Smooth muscle cell (in vitro differentiated cells): ENCODE results near the gene ST3GAL4. TPM values are rescaled to one million over a fixed set of nuclear protein-coding genes. Genes with fewer than 3 reads are reported as not detected.

Source experiments
- DNase-seq: peaks from one replicate; lab custom pipeline; 2025; ENCODE audit not compliant: unreplicated experiment; lab: John Stamatoyannopoulos, UW
- H2AFZ ChIP-seq: fragments of 200-600 bp; sonication (generic); 2 replicates; pipeline ENCODE4 v1.6.0; 2016; ENCODE audit warnings: antibody characterized with exemption, low read depth, mild to moderate bottlenecking
- H3F3A ChIP-seq: fragments of 200-600 bp; sonication (generic); 2 replicates; pipeline ENCODE4 v1.6.0; 2017; ENCODE audit warnings: antibody characterized with exemption, low read depth
- H3K27ac ChIP-seq: fragments of 200-600 bp; sonication (generic); 2 replicates; pipeline ENCODE4 v1.5.1; 2016; ENCODE audit warnings: low read depth, mild to moderate bottlenecking
- H3K27me3 ChIP-seq: fragments of 200-600 bp; sonication (generic); 2 replicates; pipeline ENCODE4 v1.6.1; 2016; ENCODE audit warnings: low read depth, mild to moderate bottlenecking
- H3K36me3 ChIP-seq: fragments of 200-600 bp; sonication (generic); 2 replicates; pipeline ENCODE4 v1.5.1; 2016; ENCODE audit warnings: low read depth
- H3K4me1 ChIP-seq: fragments of 200-600 bp; sonication (generic); 2 replicates; pipeline ENCODE4 v1.5.1; 2016; ENCODE audit warnings: low read depth
- H3K4me2 ChIP-seq: fragments of 200-600 bp; sonication (generic); 2 replicates; pipeline ENCODE4 v1.6.0; 2016; ENCODE audit warnings: mild to moderate bottlenecking
- H3K4me3 ChIP-seq: fragments of 200-600 bp; sonication (generic); 2 replicates; pipeline ENCODE4 v1.5.1; 2016; ENCODE audit warnings: mild to moderate bottlenecking
- H3K79me2 ChIP-seq: fragments of 200-600 bp; sonication (generic); 2 replicates; pipeline ENCODE4 v1.6.0; 2016; ENCODE audit warnings: low read depth, mild to moderate bottlenecking
- H3K9ac ChIP-seq: fragments of 200-600 bp; sonication (generic); 2 replicates; pipeline ENCODE4 v1.6.0; 2016; ENCODE audit warnings: low read depth
- H3K9me3 ChIP-seq: fragments of 200-600 bp; sonication (generic); replicated peaks from 2 replicates; pipeline ENCODE4 v1.5.1; 2016; ENCODE audit warnings: low read depth
- H4K20me1 ChIP-seq: fragments of 200-600 bp; sonication (generic); 2 replicates; pipeline ENCODE4 v1.6.0; 2016; ENCODE audit warnings: low read depth
- WGBS: methylation state at CpG from one replicate; pipeline ENCODE4 v1.1.7; 2016; ENCODE audit warnings: low lambda C conversion rate; 5-methylcytosine and 5-hydroxymethylcytosine counted together
- polyA plus RNA-seq: library from polyadenylated mRNA; unstranded; fragments of >200 nt; fragmentation: Nextera tagmentation; extraction: Ambion mirVana; gene quantifications from 2 replicates; pipeline ENCODE4 v1.2.1, GENCODE V29; 2016
- total RNA-seq: library from RNA; depleted of rRNA; stranded (reverse); fragments of >200 nt; gene quantifications from 2 replicates; pipeline ENCODE4 v1.2.3, GENCODE V29; 2014
- TF ChIP-seq, protein P1 (sequence below): fragments of 200-600 bp; sonication (generic); IDR thresholded peaks from 2 replicates; pipeline ENCODE4 v1.5.1; 2017; ENCODE audit warnings: borderline replicate concordance, mild to moderate bottlenecking, antibody characterized with exemption; ENCODE audit not compliant: insufficient read depth, poor library complexity, severe bottlenecking

The ST3GAL4 gene
- total and polyA plus RNA-seq, 2 experiments from 2014 or later, result 60.3 to 60.9 TPM

DNA sequence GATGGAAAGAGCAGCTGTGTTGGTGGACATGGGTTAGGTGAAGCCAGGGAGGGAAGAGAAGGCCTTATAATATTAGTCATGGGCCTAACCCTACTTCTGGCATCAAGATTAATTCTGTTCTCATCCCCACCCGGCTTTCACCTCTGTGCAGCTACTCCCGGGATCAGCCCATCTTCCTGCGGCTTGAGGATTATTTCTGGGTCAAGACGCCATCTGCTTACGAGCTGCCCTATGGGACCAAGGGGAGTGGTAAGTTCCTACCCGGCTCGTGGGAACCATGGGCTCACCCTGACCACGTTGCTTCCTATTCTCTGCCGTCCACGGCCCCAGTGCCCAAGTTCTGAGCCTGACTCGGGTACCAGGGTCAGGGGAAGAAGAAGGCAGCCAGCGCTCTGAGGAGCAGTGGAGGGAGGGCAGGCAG, 51.6 kb downstream of the ST3GAL4 start:
- Histone ChIP-seq H3K9ac (no peak overlapping the region), H3K27me3 (no peaks in the 10 kb centered on the region)

DNA sequence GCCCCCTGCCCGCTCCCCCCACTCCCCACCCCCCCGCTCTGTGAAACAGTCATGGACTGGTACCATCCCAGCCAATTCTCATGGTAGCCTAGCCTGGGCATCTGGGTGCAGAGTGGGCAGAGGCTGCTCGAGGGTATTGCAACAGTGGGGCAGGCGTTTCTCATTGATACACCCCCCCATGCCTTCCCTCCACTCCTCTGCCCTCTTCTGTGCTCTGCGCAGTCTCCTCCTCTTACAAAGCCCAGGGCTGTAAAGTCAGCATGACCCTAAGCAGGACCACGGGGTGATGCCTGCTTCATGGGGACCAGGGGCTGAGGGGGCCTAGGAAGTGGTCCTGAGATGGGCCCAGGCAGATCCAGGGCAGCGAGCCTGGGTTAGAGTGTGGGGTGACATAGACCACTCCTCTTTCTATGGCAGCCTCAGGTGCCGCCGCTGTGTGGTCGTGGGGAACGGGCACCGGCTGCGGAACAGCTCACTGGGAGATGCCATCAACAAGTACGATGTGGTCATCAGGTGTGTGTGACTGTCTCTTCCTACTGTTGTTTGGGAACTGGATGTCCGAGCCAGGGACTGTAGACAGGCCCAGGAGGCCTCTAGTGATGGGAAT, 52.3 kb downstream of the ST3GAL4 start:
- TF ChIP-seq, protein P1, sequence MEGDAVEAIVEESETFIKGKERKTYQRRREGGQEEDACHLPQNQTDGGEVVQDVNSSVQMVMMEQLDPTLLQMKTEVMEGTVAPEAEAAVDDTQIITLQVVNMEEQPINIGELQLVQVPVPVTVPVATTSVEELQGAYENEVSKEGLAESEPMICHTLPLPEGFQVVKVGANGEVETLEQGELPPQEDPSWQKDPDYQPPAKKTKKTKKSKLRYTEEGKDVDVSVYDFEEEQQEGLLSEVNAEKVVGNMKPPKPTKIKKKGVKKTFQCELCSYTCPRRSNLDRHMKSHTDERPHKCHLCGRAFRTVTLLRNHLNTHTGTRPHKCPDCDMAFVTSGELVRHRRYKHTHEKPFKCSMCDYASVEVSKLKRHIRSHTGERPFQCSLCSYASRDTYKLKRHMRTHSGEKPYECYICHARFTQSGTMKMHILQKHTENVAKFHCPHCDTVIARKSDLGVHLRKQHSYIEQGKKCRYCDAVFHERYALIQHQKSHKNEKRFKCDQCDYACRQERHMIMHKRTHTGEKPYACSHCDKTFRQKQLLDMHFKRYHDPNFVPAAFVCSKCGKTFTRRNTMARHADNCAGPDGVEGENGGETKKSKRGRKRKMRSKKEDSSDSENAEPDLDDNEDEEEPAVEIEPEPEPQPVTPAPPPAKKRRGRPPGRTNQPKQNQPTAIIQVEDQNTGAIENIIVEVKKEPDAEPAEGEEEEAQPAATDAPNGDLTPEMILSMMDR, result no peak
- H3K4me2 ChIP-seq, result no peak overlapping the region
- no peaks in the 10 kb centered on the region for H3F3A ChIP-seq
- no peak overlapping the region for H3K27ac ChIP-seq
- 92% methylated on average over 13 of the region's 15 CpGs for WGBS
- H3K9me3 ChIP-seq, result no peaks in the 10 kb centered on the region
- H3K27me3 ChIP-seq, result no peaks in the 10 kb centered on the region
- H3K36me3 ChIP-seq, result no peaks in the 10 kb centered on the region
- H3K79me2 ChIP-seq, result peaks cover 4% of the 10 kb centered on the region
- H3K4me1 ChIP-seq, result peaks cover 23% of the 10 kb centered on the region
- peaks cover 50% of the 10 kb centered on the region for H4K20me1 ChIP-seq
- DNase-seq, result no peak
- no peak overlapping the region for H3K4me3 ChIP-seq
- H3K9ac ChIP-seq, result no peak overlapping the region
- no peak overlapping the region for H2AFZ ChIP-seq

More for the DNA sequence above, 51.6 kb downstream of the ST3GAL4 start:
- TF ChIP-seq, protein P1, result no peak
- H3K36me3 ChIP-seq, result no peaks in the 10 kb centered on the region
- H2AFZ ChIP-seq, result no peak overlapping the region
- no peaks in the 10 kb centered on the region for H3F3A ChIP-seq
- no peak overlapping the region for H3K4me2 ChIP-seq
- H3K4me1 ChIP-seq, result peaks cover 24% of the 10 kb centered on the region
- H4K20me1 ChIP-seq, result peaks cover 55% of the 10 kb centered on the region
- H3K79me2 ChIP-seq, result peaks cover 9% of the 10 kb centered on the region
- WGBS, result 90% methylated on average over 12 of the region's 12 CpGs
- H3K4me3 ChIP-seq, result no peak overlapping the region
- no peak for DNase-seq
- no peak overlapping the region for H3K27ac ChIP-seq
- H3K9me3 ChIP-seq, result no peaks in the 10 kb centered on the region

DNA sequence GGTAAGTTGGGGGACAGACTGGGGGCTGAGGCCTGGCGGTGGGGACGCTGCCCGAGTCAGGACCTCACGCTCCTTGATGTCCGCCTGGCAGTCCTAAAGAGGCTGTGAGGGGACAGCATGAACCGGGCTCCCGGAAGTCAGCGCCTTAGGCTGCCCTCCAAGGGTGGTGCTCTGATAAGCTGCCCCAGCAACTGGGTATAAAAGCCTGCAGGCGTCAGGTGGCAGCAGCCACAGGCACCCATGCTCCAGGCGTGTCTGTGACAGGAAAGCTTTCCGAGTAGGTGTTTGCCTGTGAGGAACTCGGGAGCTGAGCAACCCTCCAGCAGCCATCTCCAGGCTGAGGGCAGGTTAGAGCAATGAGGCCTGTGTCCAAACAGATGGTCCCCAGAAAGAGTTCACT, 53.0 kb downstream of the ST3GAL4 start:
- H3K79me2 ChIP-seq, result no peaks in the 10 kb centered on the region
- 91% methylated on average over 12 of the region's 12 CpGs for WGBS
- H3K9ac ChIP-seq, result no peak overlapping the region
- no peaks in the 10 kb centered on the region for H3F3A ChIP-seq
- H3K9me3 ChIP-seq, result no peaks in the 10 kb centered on the region
- H3K4me3 ChIP-seq, result no peak overlapping the region
- H3K4me2 ChIP-seq, result no peak overlapping the region
- no peaks in the 10 kb centered on the region for H3K27me3 ChIP-seq
- H3K4me1 ChIP-seq, result peaks cover 16% of the 10 kb centered on the region
- DNase-seq, result no peak
- peaks cover 43% of the 10 kb centered on the region for H4K20me1 ChIP-seq
- H3K27ac ChIP-seq, result no peak overlapping the region
- TF ChIP-seq, protein P1, result no peak
- no peak overlapping the region for H2AFZ ChIP-seq
- H3K36me3 ChIP-seq, result no peaks in the 10 kb centered on the region
